ENCODE measurements around the gene GOLGA1. TPM values are rescaled to one million over a fixed set of nuclear protein-coding genes. Genes with fewer than 3 reads are reported as not detected.
A peak's percentile ranks its signal among the peaks of the same experiment; 100 is the strongest.

Gene GOLGA1
- total RNA-seq, 2 donors from 2014 or later = 19.1 to 23.2 TPM

DNA sequence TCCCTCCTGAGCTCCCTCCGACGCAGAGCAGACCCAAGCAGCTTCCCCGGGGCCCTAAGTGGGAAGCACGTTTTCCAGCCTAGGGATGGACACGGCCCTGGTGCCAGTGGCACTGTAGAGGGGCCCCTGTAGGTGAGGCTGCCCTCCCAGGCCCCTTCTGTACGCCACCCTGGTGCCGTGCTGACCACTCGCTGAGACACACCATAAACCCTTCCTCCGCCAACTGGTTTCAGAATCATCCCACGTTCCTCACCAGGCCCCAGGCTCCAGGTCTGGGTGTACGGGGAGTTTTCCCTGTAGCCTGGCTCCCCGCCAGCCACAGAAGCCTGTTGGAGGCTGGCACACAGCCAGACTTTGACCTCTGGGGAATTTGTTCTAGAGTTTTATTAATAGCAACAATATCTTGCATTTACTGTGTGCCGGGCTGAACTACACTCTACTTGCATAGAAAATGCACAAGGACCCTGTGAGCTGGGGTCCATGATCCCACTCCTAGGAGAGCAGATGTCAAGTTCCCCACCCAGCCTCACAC lies 105.8 kb downstream of the GOLGA1 start:
- no peaks in the 10 kb centered on the region for H3K4me1 ChIP-seq
- intact Hi-C loops (cut with DNase I) = no loop called here
- TF ChIP-seq, protein P1, sequence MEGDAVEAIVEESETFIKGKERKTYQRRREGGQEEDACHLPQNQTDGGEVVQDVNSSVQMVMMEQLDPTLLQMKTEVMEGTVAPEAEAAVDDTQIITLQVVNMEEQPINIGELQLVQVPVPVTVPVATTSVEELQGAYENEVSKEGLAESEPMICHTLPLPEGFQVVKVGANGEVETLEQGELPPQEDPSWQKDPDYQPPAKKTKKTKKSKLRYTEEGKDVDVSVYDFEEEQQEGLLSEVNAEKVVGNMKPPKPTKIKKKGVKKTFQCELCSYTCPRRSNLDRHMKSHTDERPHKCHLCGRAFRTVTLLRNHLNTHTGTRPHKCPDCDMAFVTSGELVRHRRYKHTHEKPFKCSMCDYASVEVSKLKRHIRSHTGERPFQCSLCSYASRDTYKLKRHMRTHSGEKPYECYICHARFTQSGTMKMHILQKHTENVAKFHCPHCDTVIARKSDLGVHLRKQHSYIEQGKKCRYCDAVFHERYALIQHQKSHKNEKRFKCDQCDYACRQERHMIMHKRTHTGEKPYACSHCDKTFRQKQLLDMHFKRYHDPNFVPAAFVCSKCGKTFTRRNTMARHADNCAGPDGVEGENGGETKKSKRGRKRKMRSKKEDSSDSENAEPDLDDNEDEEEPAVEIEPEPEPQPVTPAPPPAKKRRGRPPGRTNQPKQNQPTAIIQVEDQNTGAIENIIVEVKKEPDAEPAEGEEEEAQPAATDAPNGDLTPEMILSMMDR (IDR thresholded peaks at IDR 0.05) = no peak
- H3K9me3 ChIP-seq = no peaks in the 10 kb centered on the region
- no peak overlapping the region for H3K9ac ChIP-seq (ENCODE audit: low read depth in 2 of 2, low read length in 2 of 2)
- no peak overlapping the region for H3K4me3 ChIP-seq
- DNase-seq = peak; percentile 38
- no peaks in the 10 kb centered on the region for H3K27me3 ChIP-seq
- no peak overlapping the region for H3K27ac ChIP-seq
- no peaks in the 10 kb centered on the region for H3K36me3 ChIP-seq

DNA sequence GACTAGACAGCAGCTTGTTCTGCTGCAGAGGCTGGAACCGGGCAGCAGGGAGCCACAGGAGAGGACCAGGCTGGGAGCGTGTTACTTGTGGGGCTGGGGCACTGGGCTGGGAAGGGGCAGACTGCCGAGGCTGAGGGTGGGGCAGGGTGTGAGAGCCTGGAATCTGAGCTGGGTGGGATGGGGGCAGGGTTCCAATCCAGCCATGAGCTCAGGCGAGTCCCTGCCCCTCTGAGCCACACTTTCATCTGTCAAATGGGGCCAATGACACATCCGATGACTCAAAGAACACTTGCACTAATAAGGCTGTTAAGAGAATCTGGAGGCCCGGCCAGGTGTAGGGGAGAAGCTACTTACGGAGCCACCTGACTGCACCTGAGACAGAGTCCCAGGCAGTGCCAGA lies 106.3 kb downstream of the GOLGA1 start:
- no peaks in the 10 kb centered on the region for H3K9me3 ChIP-seq
- DNase-seq = no peak
- H3K4me3 ChIP-seq = no peak overlapping the region
- H3K27me3 ChIP-seq = no peaks in the 10 kb centered on the region
- H3K36me3 ChIP-seq = no peaks in the 10 kb centered on the region
- H3K4me1 ChIP-seq = no peaks in the 10 kb centered on the region
- no peak overlapping the region for H3K27ac ChIP-seq
- intact Hi-C loops (cut with DNase I) = no loop called here
- TF ChIP-seq, protein P1 (IDR thresholded peaks at IDR 0.05) = no peak
- no peak overlapping the region for H3K9ac ChIP-seq (ENCODE audit: low read depth in 2 of 2, low read length in 2 of 2)

DNA sequence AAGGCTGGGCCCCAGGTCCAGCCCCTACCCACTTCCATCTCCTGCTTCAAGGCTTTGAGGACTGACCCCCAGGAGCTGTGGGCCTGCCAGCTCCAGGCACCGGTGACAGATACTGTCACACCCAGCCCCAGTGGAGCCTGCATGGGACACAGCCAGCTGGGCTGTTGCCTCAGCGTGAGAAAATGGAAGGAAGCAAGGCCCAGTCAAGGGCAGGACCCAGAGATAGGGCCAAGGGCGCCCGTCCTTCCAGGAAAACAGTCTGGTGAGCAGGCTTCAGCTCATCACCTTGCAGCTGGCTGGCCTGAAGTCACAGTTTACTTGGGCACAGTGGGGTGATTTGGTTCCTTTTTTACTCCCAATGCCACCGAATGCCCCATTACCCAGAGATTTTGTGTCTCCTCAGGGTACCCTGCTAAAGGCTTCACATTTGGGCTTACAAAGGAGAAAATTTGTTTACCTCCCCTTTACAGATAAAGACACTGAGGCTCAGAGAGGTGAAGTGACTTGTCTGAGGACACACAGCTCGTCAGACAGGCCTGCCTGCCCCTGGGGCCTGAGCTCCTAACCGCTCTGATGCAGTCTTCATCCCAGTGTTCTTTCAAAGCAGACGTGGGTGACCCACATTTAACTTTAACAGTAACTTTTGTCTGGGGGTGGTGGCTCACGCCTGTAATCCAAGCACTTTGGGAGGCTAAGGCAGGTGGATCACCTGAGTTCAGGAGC lies 109.1 kb downstream of the GOLGA1 start:
- no peaks in the 10 kb centered on the region for H3K9me3 ChIP-seq
- H3K4me1 ChIP-seq = no peaks in the 10 kb centered on the region
- H3K9ac ChIP-seq (ENCODE audit: low read depth in 2 of 2, low read length in 2 of 2) = no peak overlapping the region
- DNase-seq = no peak
- H3K4me3 ChIP-seq = no peak overlapping the region
- TF ChIP-seq, protein P1 (IDR thresholded peaks at IDR 0.05) = no peak
- H3K36me3 ChIP-seq = no peaks in the 10 kb centered on the region
- intact Hi-C loops (cut with DNase I) = no loop called here
- no peak overlapping the region for H3K27ac ChIP-seq
- H3K27me3 ChIP-seq = no peaks in the 10 kb centered on the region

DNA sequence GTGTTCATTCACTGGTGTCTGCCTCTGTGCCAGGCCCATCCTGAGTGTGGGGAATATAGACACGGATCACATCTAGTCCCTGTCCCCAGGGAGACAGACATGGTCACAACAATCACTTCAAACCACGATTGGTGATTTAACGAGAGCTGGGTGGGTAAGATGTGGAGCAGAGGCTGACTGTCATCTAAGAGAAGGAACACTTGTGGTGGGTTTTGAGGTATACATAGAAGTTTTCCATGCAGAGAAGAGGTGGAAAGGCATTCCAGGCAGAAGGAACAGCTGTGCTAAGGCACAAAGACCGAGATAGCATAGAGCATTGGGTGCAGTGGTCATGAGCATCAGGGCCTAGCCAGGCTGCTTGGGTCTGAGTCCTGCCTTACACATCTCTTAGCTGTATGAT lies 110.3 kb downstream of the GOLGA1 start:
- TF ChIP-seq, protein P1 (IDR thresholded peaks at IDR 0.05) = no peak
- Histone ChIP-seq H3K27ac (no peak overlapping the region), H3K27me3 (no peaks in the 10 kb centered on the region), H3K36me3 (no peaks in the 10 kb centered on the region), H3K4me1 (no peaks in the 10 kb centered on the region), H3K4me3 (no peak overlapping the region), H3K9me3 (no peaks in the 10 kb centered on the region), H3K9ac (ENCODE audit: low read depth in 2 of 2, low read length in 2 of 2) (no peak overlapping the region)
- DNase-seq = no peak
- intact Hi-C loops (cut with DNase I) = no loop called here

DNA sequence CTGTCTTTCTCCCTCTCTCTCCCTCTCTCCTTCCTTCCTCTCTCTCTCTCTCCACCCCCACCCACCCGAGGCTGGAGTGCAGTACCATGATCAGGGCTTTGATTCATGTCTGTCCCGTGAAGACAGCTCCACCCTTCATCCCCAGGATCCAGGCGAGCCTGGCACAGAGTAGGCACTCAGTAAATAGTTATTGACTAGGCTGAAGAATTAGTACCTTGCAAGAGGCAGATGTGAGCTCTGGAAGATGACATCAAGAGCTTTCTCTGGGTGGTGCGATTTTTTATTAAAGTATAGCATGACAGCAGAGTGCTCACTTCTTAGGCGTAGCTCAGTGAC lies 111.6 kb downstream of the GOLGA1 start:
- no peaks in the 10 kb centered on the region for H3K27me3 ChIP-seq
- no peaks in the 10 kb centered on the region for H3K36me3 ChIP-seq
- TF ChIP-seq, protein P1 (IDR thresholded peaks at IDR 0.05) = no peak
- H3K27ac ChIP-seq = no peak overlapping the region
- no peak for DNase-seq
- no peaks in the 10 kb centered on the region for H3K9me3 ChIP-seq
- no peak overlapping the region for H3K9ac ChIP-seq (ENCODE audit: low read depth in 2 of 2, low read length in 2 of 2)
- intact Hi-C loops (cut with DNase I) = no loop called here
- H3K4me3 ChIP-seq = no peak overlapping the region
- H3K4me1 ChIP-seq = no peaks in the 10 kb centered on the region

All from colonic mucosa (tissue), 4 donors.